ENCODE data around the gene URB2. TPM values are rescaled to one million over a fixed set of nuclear protein-coding genes. Genes with fewer than 3 reads are reported as not detected.

The URB2 gene
- total RNA-seq, 1 experiment from 2014 or later: 53.2 TPM

DNA sequence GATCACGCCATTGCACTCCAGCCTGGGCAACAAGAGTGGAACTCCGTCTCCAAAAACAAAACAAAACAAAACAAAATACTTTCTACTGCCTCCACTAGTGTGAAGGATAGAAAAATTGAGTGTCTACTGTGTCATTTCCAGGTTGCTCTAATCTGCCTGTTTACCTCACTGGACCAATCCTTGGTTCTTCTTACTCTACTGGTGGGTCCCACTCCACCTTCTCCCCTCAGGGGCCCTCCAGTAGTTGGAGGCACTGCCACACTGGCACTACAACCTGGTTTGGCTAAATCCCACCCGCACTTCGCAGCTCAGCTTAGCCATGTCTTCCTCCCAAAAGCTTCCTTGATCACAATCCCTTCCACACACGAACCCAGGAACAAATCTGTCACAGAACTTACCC lies 2.8 kb upstream of the URB2 start:
- Histone ChIP-seq H3K79me2 (ENCODE audit: insufficient read depth, low read length) (peaks cover 24% of the 10 kb centered on the region), H4K20me1 (ENCODE audit: control insufficient read depth, insufficient read depth, insufficient read length) (no peaks in the 10 kb centered on the region)

More for the DNA sequence above, 2.8 kb upstream of the URB2 start:
- H3K4me3 Mint-ChIP-seq: no peak overlapping the region
- H2AFZ ChIP-seq (ENCODE audit: low read length): no peak overlapping the region
- no peak for DNase-seq
- no peak overlapping the region for H3T11ph ChIP-seq (ENCODE audit: low read length)
- H3K23ac ChIP-seq (ENCODE audit: insufficient read length, low read depth, low read length): no peak overlapping the region
- peaks cover 10% of the 10 kb centered on the region for H3K23me2 ChIP-seq (ENCODE audit: insufficient read length, low read depth, low read length, poor library complexity, severe bottlenecking)
- peaks cover 4% of the 10 kb centered on the region; the same call in 1 of the 2 replicates for H3K4me1 ChIP-seq (ENCODE audit: insufficient read depth, low read length)
- H2BK5ac ChIP-seq (ENCODE audit: insufficient read length, low read length): no peak overlapping the region
- TF ChIP-seq, protein P1, sequence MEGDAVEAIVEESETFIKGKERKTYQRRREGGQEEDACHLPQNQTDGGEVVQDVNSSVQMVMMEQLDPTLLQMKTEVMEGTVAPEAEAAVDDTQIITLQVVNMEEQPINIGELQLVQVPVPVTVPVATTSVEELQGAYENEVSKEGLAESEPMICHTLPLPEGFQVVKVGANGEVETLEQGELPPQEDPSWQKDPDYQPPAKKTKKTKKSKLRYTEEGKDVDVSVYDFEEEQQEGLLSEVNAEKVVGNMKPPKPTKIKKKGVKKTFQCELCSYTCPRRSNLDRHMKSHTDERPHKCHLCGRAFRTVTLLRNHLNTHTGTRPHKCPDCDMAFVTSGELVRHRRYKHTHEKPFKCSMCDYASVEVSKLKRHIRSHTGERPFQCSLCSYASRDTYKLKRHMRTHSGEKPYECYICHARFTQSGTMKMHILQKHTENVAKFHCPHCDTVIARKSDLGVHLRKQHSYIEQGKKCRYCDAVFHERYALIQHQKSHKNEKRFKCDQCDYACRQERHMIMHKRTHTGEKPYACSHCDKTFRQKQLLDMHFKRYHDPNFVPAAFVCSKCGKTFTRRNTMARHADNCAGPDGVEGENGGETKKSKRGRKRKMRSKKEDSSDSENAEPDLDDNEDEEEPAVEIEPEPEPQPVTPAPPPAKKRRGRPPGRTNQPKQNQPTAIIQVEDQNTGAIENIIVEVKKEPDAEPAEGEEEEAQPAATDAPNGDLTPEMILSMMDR (conservative IDR thresholded peaks at IDR 0.05): no peak
- no peak overlapping the region for H2AK5ac ChIP-seq (ENCODE audit: insufficient read length, low read length)
- H3K27me3 Mint-ChIP-seq (ENCODE audit: low read depth): no peaks in the 10 kb centered on the region
- no peak overlapping the region for H2BK12ac ChIP-seq (ENCODE audit: insufficient read length, low read depth, low read length)
- H3K27me3 ChIP-seq (ENCODE audit: insufficient read depth, low read length): no peaks in the 10 kb centered on the region
- H3K14ac ChIP-seq (ENCODE audit: insufficient read depth, low read length): no peak overlapping the region
- H3K79me1 ChIP-seq (ENCODE audit: insufficient read depth, low read depth, low read length, poor library complexity, severe bottlenecking): peaks cover 3% of the 10 kb centered on the region
- H3K4me2 ChIP-seq (ENCODE audit: insufficient read depth, insufficient read length, low read length): no peak overlapping the region
- no peak overlapping the region for H3K27ac ChIP-seq (ENCODE audit: insufficient read length, low read depth, low read length)
- no peak overlapping the region for H4K5ac ChIP-seq (ENCODE audit: insufficient read length, low read depth, low read length)
- H3K18ac ChIP-seq (ENCODE audit: insufficient read length, low read depth, low read length): no peak overlapping the region
- peaks cover 0 to 9% (median 0%) of the 10 kb centered on the region in 3 experiments; a peak in 3 of 7 replicates for H3K36me3 Mint-ChIP-seq (ENCODE audit: insufficient read depth in 1 of 3, low read depth in 3 of 3)
- H2BK120ac ChIP-seq (ENCODE audit: low read depth, low read length, poor library complexity, severe bottlenecking): no peak overlapping the region
- H3K4me1 Mint-ChIP-seq: peaks cover 30 to 39% of the 10 kb centered on the region in 2 experiments
- no peaks in the 10 kb centered on the region for H3K9me3 ChIP-seq (ENCODE audit: control insufficient read depth, low read depth, low read length)
- no peak overlapping the region for H3K9ac ChIP-seq (ENCODE audit: extremely low read depth, insufficient read length, low read length)
- peak overlapping the region in 2 of 3 experiments; percentile 1 to 5; a peak in 2 of 7 replicates for H3K27ac Mint-ChIP-seq
- no peak overlapping the region for H4K8ac ChIP-seq (replicated peaks; ENCODE audit: insufficient read length, low read depth, low read length)
- H2BK15ac ChIP-seq (ENCODE audit: low read depth, low read length): no peak overlapping the region
- no peaks in the 10 kb centered on the region for H3K9me3 Mint-ChIP-seq
- WGBS (ENCODE audit: extremely low coverage, insufficient read length, low lambda C conversion rate): no CpG with 5 or more reads among the region's 5 CpGs
- H3K4ac ChIP-seq (ENCODE audit: low read depth, low read length): no peak overlapping the region
- H4K91ac ChIP-seq (ENCODE audit: insufficient read length, low read depth, low read length): no peak overlapping the region
- no peak overlapping the region for H3K56ac ChIP-seq (ENCODE audit: insufficient read length, low read depth, low read length)
- no peak overlapping the region for H2BK20ac ChIP-seq (ENCODE audit: low read depth, low read length, poor library complexity, severe bottlenecking)

Data from H9 (cell line).